GM18517 (cell line): ENCODE results near the gene CCPG1.

Experiments
- ATAC-seq: cut with Tn5 transposase; IDR thresholded peaks from one replicate; pipeline ENCODE4 v1.9.1; 2021; ENCODE audit warnings: mild to moderate bottlenecking, moderate library complexity; ENCODE audit not compliant: unreplicated experiment

CCPG1 gene

DNA sequence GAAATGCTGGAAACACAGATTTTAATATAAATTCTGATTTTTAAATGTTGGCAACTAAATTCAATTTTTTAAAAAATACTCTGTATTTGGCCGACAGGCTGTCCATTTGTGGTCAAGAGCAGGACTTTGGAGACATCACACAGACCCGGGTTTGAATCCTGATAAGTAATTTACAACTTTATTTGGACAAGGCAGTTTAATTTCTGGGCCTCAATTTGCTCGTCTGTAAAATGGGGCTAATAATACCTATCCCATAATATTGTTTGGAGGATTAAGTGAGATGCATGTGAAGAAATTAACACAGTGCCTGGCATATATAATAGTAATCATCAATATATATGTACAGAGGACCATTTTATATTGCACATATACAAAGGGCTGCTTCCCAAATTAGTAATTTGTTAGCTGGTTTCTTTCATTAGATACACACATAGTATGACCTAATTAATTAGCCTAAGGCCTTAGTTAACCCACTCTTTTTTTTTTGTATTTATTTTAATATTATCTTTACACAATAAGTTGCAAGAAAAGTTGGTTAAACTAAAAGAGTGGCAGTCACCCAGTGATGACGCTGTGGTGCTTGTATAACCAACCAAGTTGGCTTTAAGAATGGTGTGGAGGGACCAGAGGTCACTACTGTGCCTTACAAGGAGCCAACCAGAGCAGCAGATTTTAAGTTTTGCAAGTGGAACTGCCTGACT is 88.5 kb downstream of the CCPG1 start:
- peak; percentile 45 for ATAC-seq

GRCh38 chr15:55318588-55319494 is 89.3 kb downstream of the CCPG1 start, which contains the start of the genes PIGB and PIGBOS1:
PIGB (plus strand) TSS chr15:55319222; CDS start chr15:55319251, 29 bp downstream.
PIGBOS1 (minus strand) TSS chr15:55319123; CDS start chr15:55317792, 1,331 bp downstream.
- ATAC-seq = peak; percentile 84
